Measurements from ENCODE around the gene SLC15A3. TPM values are rescaled to one million over a fixed set of nuclear protein-coding genes. Genes with fewer than 3 reads are reported as not detected.
A peak's percentile ranks its signal among the peaks of the same experiment; 100 is the strongest.

SLC15A3 gene
- total RNA-seq, 4 donors from 2014 or later: 32.2 to 94.4 (median 64.8) TPM

DNA sequence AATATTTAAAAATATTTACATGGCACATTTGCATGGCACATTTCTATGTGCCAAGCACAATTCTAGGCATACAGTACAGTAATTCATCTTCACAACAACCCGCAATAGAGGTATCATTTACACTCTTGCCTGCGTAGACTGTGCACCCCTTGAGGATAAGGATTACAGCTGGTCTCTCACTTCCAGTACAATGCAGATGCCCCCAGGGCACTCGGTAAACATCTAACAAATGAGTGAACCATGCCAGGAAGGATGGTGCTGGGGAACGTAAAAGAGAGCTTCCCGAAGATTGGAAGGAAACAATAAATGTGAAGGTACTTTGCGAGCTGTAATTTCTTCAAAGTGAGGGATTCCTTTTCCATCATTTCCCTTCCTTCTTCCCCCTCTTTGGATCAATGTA lies 46.9 kb downstream of the SLC15A3 start:
- TF ChIP-seq POLR2A (IDR thresholded peaks at IDR 0.05) (no peak), EP300 (IDR thresholded peaks at IDR 0.05) (no peak)
- TF ChIP-seq, protein P1, sequence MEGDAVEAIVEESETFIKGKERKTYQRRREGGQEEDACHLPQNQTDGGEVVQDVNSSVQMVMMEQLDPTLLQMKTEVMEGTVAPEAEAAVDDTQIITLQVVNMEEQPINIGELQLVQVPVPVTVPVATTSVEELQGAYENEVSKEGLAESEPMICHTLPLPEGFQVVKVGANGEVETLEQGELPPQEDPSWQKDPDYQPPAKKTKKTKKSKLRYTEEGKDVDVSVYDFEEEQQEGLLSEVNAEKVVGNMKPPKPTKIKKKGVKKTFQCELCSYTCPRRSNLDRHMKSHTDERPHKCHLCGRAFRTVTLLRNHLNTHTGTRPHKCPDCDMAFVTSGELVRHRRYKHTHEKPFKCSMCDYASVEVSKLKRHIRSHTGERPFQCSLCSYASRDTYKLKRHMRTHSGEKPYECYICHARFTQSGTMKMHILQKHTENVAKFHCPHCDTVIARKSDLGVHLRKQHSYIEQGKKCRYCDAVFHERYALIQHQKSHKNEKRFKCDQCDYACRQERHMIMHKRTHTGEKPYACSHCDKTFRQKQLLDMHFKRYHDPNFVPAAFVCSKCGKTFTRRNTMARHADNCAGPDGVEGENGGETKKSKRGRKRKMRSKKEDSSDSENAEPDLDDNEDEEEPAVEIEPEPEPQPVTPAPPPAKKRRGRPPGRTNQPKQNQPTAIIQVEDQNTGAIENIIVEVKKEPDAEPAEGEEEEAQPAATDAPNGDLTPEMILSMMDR (IDR thresholded peaks at IDR 0.05): no peak
- Histone ChIP-seq H3K27me3 (no peaks in the 10 kb centered on the region), H3K4me3 (peak overlapping the region in 2 of 4 donors; percentile 82 to 93), H3K4me1 (peaks cover 6 to 39% (median 20%) of the 10 kb centered on the region in 4 donors), H3K36me3 (peaks cover 0 to 40% (median 8%) of the 10 kb centered on the region in 3 donors), H3K27ac (peak overlapping the region in 2 of 4 donors; percentile 92 to 94), H3K9me3 (no peaks in the 10 kb centered on the region)
- DNase-seq (ENCODE audit: low spot score in 2 of 2): no peak
- WGBS, 2 donors: 39 to 43% methylated on average over 6 of the region's 6 CpGs

DNA sequence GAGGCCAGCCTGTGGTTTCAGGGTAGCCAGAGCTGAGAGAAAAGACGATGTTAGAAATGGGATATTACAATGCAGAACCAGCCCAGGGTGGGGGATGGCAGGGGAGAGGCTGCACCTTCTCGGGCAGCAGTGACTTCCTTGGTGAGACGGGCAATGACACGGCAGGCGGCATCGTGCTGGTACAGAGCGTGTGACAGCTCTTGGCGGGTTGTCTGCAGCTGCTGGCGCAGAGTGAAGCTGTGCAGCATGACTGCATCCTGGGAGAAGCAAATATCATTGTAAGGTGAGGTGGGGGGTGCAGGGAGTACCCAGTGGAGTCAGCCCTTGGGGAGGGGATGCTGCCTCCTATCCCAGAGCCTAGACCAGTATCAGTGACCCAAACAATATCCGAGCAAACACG lies 49.4 kb downstream of the SLC15A3 start:
- H3K36me3 ChIP-seq: peaks cover 2 to 64% (median 22%) of the 10 kb centered on the region in 3 donors
- 87 to 92% methylated on average over 9 to 11 of the region's 11 CpGs for WGBS, 2 donors
- no peak for DNase-seq (ENCODE audit: low spot score in 2 of 2)
- H3K9me3 ChIP-seq: no peaks in the 10 kb centered on the region
- H3K27ac ChIP-seq: no peak overlapping the region
- peaks cover 6 to 36% (median 20%) of the 10 kb centered on the region in 4 donors for H3K4me1 ChIP-seq
- TF ChIP-seq, protein P1 (IDR thresholded peaks at IDR 0.05): no peak
- no peak overlapping the region for H3K4me3 ChIP-seq
- H3K27me3 ChIP-seq: no peaks in the 10 kb centered on the region

DNA sequence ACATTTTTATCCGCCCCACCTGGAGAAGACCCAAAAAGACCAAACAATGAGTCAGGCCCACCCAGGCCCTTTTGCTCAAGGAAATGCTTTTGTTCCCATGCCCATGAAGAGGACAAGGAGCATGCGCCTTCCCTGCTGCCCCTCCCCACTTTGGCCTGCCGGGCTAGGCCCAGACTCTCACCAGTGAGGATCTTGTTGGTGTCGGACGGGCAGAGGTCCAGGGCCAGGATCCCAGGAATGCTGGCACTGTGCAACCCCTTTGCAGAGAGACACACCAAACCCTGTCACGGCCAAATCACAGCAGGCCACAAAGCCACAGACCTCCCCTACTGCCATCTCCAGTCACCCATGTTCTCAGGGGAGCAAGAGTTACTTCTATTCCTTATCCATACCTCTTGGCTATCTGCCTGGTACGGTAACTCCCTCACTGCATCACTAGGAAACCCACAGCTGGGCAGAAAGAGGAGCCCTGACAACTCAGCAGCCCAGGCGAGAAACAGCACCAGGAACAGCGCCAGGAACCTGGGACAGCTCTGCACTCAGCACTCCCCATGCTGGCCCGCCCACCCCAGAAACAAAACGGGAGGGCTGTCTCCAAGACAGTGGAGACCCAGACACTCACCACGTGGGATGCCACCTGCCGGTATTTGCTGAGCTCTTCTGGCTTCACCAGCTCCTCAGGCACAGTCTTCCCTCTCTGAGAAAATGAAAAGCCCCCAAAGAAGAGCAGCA lies 51.1 kb downstream of the SLC15A3 start:
- Histone ChIP-seq H3K4me1 (peaks cover 6 to 27% (median 15%) of the 10 kb centered on the region in 4 donors), H3K27ac (no peak overlapping the region), H3K27me3 (no peaks in the 10 kb centered on the region), H3K9me3 (no peaks in the 10 kb centered on the region), H3K36me3 (peaks cover 5 to 82% (median 35%) of the 10 kb centered on the region in 3 donors), H3K4me3 (no peak overlapping the region)
- TF ChIP-seq, protein P1 (IDR thresholded peaks at IDR 0.05): no peak
- TF ChIP-seq POLR2A (IDR thresholded peaks at IDR 0.05) (no peak), EP300 (IDR thresholded peaks at IDR 0.05) (no peak)
- WGBS, 2 donors: 80 to 82% methylated on average over 13 of the region's 13 CpGs
- no peak for DNase-seq (ENCODE audit: low spot score in 2 of 2)

DNA sequence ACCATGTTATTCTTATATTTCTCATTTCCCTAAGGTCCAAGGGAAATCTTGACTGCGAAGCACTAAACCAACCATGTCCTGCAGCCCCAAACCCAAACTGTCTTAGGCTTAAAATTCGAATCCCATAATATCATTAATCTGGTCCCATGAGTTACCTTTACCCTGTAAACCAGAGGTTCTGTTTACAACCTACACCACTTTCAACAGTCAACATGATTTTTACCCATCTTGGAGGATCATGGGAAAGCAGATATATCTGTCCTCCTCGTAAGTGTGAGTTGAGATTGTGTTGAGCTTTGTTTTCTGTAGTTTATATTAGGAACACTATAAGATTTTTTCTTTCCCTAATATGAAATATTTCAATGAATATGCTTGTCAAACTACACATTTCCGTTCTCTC lies 52.0 kb downstream of the SLC15A3 start:
- H3K4me1 ChIP-seq: peaks cover 4 to 19% (median 8%) of the 10 kb centered on the region in 4 donors
- no peaks in the 10 kb centered on the region for H3K9me3 ChIP-seq
- H3K36me3 ChIP-seq: peaks cover 5 to 91% (median 35%) of the 10 kb centered on the region in 3 donors
- 67 to 77% methylated on average over 4 of the region's 4 CpGs for WGBS, 2 donors
- H3K27me3 ChIP-seq: no peaks in the 10 kb centered on the region
- no peak overlapping the region for H3K4me3 ChIP-seq
- H3K27ac ChIP-seq: no peak overlapping the region
- TF ChIP-seq, protein P1 (IDR thresholded peaks at IDR 0.05): no peak
- TF ChIP-seq EP300 (IDR thresholded peaks at IDR 0.05): no peak
- no peak for TF ChIP-seq POLR2A (IDR thresholded peaks at IDR 0.05)
- no peak for DNase-seq (ENCODE audit: low spot score in 2 of 2)
